H54 (cell line): ENCODE results near the gene CLCNKB.

ENCODE experiments used
- DNase-seq: peaks from one replicate; pipeline ENCODE4 v3.0.0; 2011; ENCODE audit warnings: low spot score, mixed read lengths; ENCODE audit not compliant: insufficient read length
- FAIRE-seq: peaks from 3 replicates; lab custom pipeline; 2011; peaks lifted over from hg19 to GRCh38; lab: Jason Lieb, UNC
- POLR2A ChIP-seq: IDR thresholded peaks from 2 replicates; pipeline ENCODE4 v1.6.1; 2011; ENCODE audit warnings: low read depth, mild to moderate bottlenecking, low read length

The CLCNKB gene

GRCh38 chr1:16064536-16065268, 21.1 kb downstream of the CLCNKB start:
- DNase-seq (no peak), FAIRE-seq (no peak)
- TF ChIP-seq POLR2A: no peak

- DNase-seq: no peak
- no peak for TF ChIP-seq POLR2A
- FAIRE-seq: no peak
Measured at GRCh38 chr1:16065269-16065576, 21.6 kb downstream of the CLCNKB start.

GRCh38 chr1:16066245-16066644, 22.7 kb downstream of the CLCNKB start:
- FAIRE-seq (no peak), DNase-seq (no peak)
- TF ChIP-seq POLR2A: no peak

GRCh38 chr1:16067127-16067768, 23.7 kb downstream of the CLCNKB start:
- DNase-seq (no peak), FAIRE-seq (no peak)
- no peak for TF ChIP-seq POLR2A

GRCh38 chr1:16067933-16068332, 24.4 kb downstream of the CLCNKB start:
- DNase-seq (no peak), FAIRE-seq (no peak)
- TF ChIP-seq POLR2A: no peak

GRCh38 chr1:16068356-16069270, 25.0 kb downstream of the CLCNKB start:
- FAIRE-seq (no peak), DNase-seq (peak; percentile 70)

GRCh38 chr1:16070640-16071355, 27.2 kb downstream of the CLCNKB start:
- FAIRE-seq (no peak), DNase-seq (no peak)
- no peak for TF ChIP-seq POLR2A

More at GRCh38 chr1:16068356-16069270, 25.0 kb downstream of the CLCNKB start:
- no peak for TF ChIP-seq POLR2A

GRCh38 chr1:16071614-16072013, 28.0 kb downstream of the CLCNKB start:
- no peak for TF ChIP-seq POLR2A
- no peak for DNase-seq
- FAIRE-seq: no peak

- no peak for FAIRE-seq
- no peak for DNase-seq
- no peak for TF ChIP-seq POLR2A
Measured at GRCh38 chr1:16072095-16072494, 28.5 kb downstream of the CLCNKB start.

- DNase-seq: no peak
- FAIRE-seq: no peak
- TF ChIP-seq POLR2A: no peak
Measured at GRCh38 chr1:16072616-16073484, 29.3 kb downstream of the CLCNKB start.

GRCh38 chr1:16073490-16074119, 30.0 kb downstream of the CLCNKB start, which contains the start of gene FAM131C:
FAM131C (minus strand) TSS chr1:16073651; CDS start chr1:16073442, 209 bp downstream.
- FAIRE-seq (no peak), DNase-seq (peak; percentile 40)
- TF ChIP-seq POLR2A: no peak

GRCh38 chr1:16074217-16074616, 30.6 kb downstream of the CLCNKB start:
- TF ChIP-seq POLR2A: no peak
- FAIRE-seq (no peak), DNase-seq (no peak)
